SK-N-SH (cell line): ENCODE results near the gene SLC9A7.

Experiments
- CHD2 ChIP-seq: fragments of 150-350 bp; IDR thresholded peaks from 2 replicates; pipeline ENCODE4 v1.6.1; 2018; ENCODE audit warnings: low read length; ENCODE audit not compliant: partially characterized antibody
- CTCF ChIP-seq: fragments of 200-600 bp; sonication (generic); IDR thresholded peaks from 2 replicates; pipeline ENCODE4 v1.6.1; 2017; ENCODE audit warnings: antibody characterized with exemption, mild to moderate bottlenecking, moderate library complexity
- EP300 ChIP-seq, 2 experiments: IDR thresholded peaks; 2 replicates each; pipeline versions ENCODE4 v1.4.0 to v1.6.1; 2012; ENCODE audit warnings: borderline replicate concordance in 1 of 2, low read depth in 1 of 2, low read length in 1 of 2
- EZH2phosphoT487 ChIP-seq: fragments of 200-600 bp; sonication (generic); IDR thresholded peaks from 2 replicates; pipeline ENCODE4 v1.6.1; 2017; ENCODE audit warnings: low read depth, mixed run types, mild to moderate bottlenecking, antibody characterized with exemption, moderate library complexity, borderline replicate concordance
- JUND ChIP-seq: IDR thresholded peaks from 2 replicates; pipeline ENCODE4 v1.4.0; 2012
- POLR2AphosphoS5 ChIP-seq: IDR thresholded peaks from 2 replicates; pipeline ENCODE4 v1.6.1; 2012; ENCODE audit warnings: low read depth, low read length
- RFX5 ChIP-seq: IDR thresholded peaks from 2 replicates; pipeline ENCODE4 v1.6.1; 2012; ENCODE audit warnings: mild to moderate bottlenecking, improper control_type of control experiment, low read length
- USF1 ChIP-seq: IDR thresholded peaks from 2 replicates; pipeline ENCODE4 v1.4.0; 2012; ENCODE audit warnings: low read depth, borderline replicate concordance
- USF2 ChIP-seq: fragments of 150-350 bp; IDR thresholded peaks from 2 replicates; pipeline ENCODE4 v1.6.1; 2017; ENCODE audit warnings: antibody characterized with exemption, low read length, low read depth, borderline replicate concordance
- YY1 ChIP-seq: IDR thresholded peaks from 2 replicates; pipeline ENCODE4 v1.4.0; 2012; ENCODE audit warnings: low read depth, mild to moderate bottlenecking
- TF ChIP-seq, protein P1 (sequence below): IDR thresholded peaks from 2 replicates; pipeline ENCODE4 v1.6.1; 2012; ENCODE audit warnings: mild to moderate bottlenecking, low read depth, low read length, moderate library complexity

GRCh38 chrX:46713672-46714490 lies 45.0 kb downstream of the SLC9A7 start:
- TF ChIP-seq CHD2 (no peak), CTCF (no peak), YY1 (no peak), EZH2phosphoT487 (no peak), JUND (no peak), EP300 (IDR thresholded peaks at IDR 0.05; ENCODE audit: borderline replicate concordance in 1 of 2, low read depth in 1 of 2, low read length in 1 of 2) (no peak), POLR2AphosphoS5 (no peak), USF1 (no peak), RFX5 (no peak), USF2 (no peak)
- TF ChIP-seq, protein P1, sequence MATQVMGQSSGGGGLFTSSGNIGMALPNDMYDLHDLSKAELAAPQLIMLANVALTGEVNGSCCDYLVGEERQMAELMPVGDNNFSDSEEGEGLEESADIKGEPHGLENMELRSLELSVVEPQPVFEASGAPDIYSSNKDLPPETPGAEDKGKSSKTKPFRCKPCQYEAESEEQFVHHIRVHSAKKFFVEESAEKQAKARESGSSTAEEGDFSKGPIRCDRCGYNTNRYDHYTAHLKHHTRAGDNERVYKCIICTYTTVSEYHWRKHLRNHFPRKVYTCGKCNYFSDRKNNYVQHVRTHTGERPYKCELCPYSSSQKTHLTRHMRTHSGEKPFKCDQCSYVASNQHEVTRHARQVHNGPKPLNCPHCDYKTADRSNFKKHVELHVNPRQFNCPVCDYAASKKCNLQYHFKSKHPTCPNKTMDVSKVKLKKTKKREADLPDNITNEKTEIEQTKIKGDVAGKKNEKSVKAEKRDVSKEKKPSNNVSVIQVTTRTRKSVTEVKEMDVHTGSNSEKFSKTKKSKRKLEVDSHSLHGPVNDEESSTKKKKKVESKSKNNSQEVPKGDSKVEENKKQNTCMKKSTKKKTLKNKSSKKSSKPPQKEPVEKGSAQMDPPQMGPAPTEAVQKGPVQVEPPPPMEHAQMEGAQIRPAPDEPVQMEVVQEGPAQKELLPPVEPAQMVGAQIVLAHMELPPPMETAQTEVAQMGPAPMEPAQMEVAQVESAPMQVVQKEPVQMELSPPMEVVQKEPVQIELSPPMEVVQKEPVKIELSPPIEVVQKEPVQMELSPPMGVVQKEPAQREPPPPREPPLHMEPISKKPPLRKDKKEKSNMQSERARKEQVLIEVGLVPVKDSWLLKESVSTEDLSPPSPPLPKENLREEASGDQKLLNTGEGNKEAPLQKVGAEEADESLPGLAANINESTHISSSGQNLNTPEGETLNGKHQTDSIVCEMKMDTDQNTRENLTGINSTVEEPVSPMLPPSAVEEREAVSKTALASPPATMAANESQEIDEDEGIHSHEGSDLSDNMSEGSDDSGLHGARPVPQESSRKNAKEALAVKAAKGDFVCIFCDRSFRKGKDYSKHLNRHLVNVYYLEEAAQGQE = no peak
